ENCODE measurements around the gene VPS13D.

- TF ChIP-seq CTCF (IDR thresholded peaks at IDR 0.05 in 8 of 11, conservative IDR thresholded peaks at IDR 0.05 in 3 of 11) (no peak), POLR2AphosphoS5 (IDR thresholded peaks at IDR 0.05) (no peak)
Measured at GRCh38 chr1:12434686-12435085, 204.9 kb downstream of the VPS13D start.
